PC-3 (cell line): Measurements from ENCODE around the gene CCDC92B. TPM values are rescaled to one million over a fixed set of nuclear protein-coding genes. Genes with fewer than 3 reads are reported as not detected.

Experiments used
- ATAC-seq: fragments of 200-7000 bp; cut with Tn5 transposase; 2 replicates; pipeline ENCODE4 v1.9.1; 2020; ENCODE audit warnings: mild to moderate bottlenecking, moderate library complexity
- BruUV-seq: library from RNA; stranded (reverse); fragments of 400-500 nt; replicated peaks from 2 replicates; lab custom pipeline; 2021; lab: Mats Ljungman, UMichigan
- CTCF ChIA-PET: fragments of 300-600 bp; sonication (Branson Sonifier 250); formaldehyde crosslinking; loops from one replicate; lab custom pipeline; 2022; ENCODE audit warnings: antibody characterized with exemption; lab: Charles Lee
- POLR2A ChIA-PET: fragments of 300-600 bp; sonication (Branson Sonifier 250); formaldehyde crosslinking; loops from one replicate; lab custom pipeline; 2022; ENCODE audit warnings: antibody characterized with exemption; ENCODE audit not compliant: unreplicated experiment; lab: Charles Lee
- DNase-seq: peaks from one replicate; pipeline ENCODE4 v3.0.0-alpha.2; 2015
- H2AFZ ChIP-seq: fragments of 300-600 bp; sonication (generic); 2 replicates; pipeline ENCODE4 v1.6.0; 2016; ENCODE audit warnings: antibody characterized with exemption, low read length
- H3F3A ChIP-seq: fragments of 300-600 bp; sonication (generic); one replicate; pipeline ENCODE4 v1.6.0; 2017; ENCODE audit warnings: antibody characterized with exemption, low read length, control low read depth, mild to moderate bottlenecking; ENCODE audit not compliant: unreplicated experiment
- H3K27ac ChIP-seq: fragments of 300-600 bp; sonication (generic); 2 replicates; pipeline ENCODE4 v1.5.1; 2016; ENCODE audit warnings: mild to moderate bottlenecking, low read length
- H3K27me3 ChIP-seq: fragments of 300-600 bp; sonication (generic); 2 replicates; pipeline ENCODE4 v1.6.1; 2016; ENCODE audit warnings: low read length, mixed read lengths
- H3K36me3 ChIP-seq: fragments of 300-600 bp; sonication (generic); 2 replicates; pipeline ENCODE4 v1.6.1; 2016; ENCODE audit warnings: low read depth, mixed run types, low read length, mixed read lengths
- H3K4me1 ChIP-seq: fragments of 300-600 bp; sonication (generic); 2 replicates; pipeline ENCODE4 v1.5.1; 2016; ENCODE audit warnings: low read length; ENCODE audit not compliant: insufficient read depth
- H3K4me2 ChIP-seq: fragments of 300-600 bp; sonication (generic); 2 replicates; pipeline ENCODE4 v1.6.0; 2016; ENCODE audit warnings: low read length
- H3K4me3 ChIP-seq: fragments of 300-600 bp; sonication (generic); 2 replicates; pipeline ENCODE4 v1.5.1; 2016; ENCODE audit warnings: mild to moderate bottlenecking, low read length, mixed read lengths
- H3K79me2 ChIP-seq: fragments of 300-600 bp; sonication (generic); 2 replicates; pipeline ENCODE4 v1.6.1; 2017; ENCODE audit warnings: low read length, mixed read lengths
- H3K9ac ChIP-seq: fragments of 300-600 bp; sonication (generic); 2 replicates; pipeline ENCODE4 v1.6.0; 2016; ENCODE audit warnings: mild to moderate bottlenecking, low read length
- H3K9me2 ChIP-seq: fragments of 300-600 bp; sonication (generic); replicated peaks from 2 replicates; pipeline ENCODE4 v1.6.1; 2016; ENCODE audit warnings: mixed run types, low read length, mixed read lengths
- H3K9me3 ChIP-seq: fragments of 300-600 bp; sonication (generic); 2 replicates; pipeline ENCODE4 v1.6.1; 2016; ENCODE audit warnings: low read length, mixed read lengths
- H4K20me1 ChIP-seq: fragments of 300-600 bp; sonication (generic); 2 replicates; pipeline ENCODE4 v1.6.1; 2016; ENCODE audit warnings: low read length, mixed read lengths
- CTCF ChIP-seq: fragments of 300-600 bp; sonication (generic); conservative IDR thresholded peaks from 2 replicates; pipeline ENCODE4 v1.5.1; 2017; ENCODE audit warnings: antibody characterized with exemption, low read depth, mild to moderate bottlenecking, low read length
- EZH2 ChIP-seq: fragments of 300-600 bp; sonication (generic); IDR thresholded peaks from one replicate; pipeline ENCODE4 v1.6.1; 2017; ENCODE audit warnings: antibody characterized with exemption, mild to moderate bottlenecking, low read length; ENCODE audit not compliant: unreplicated experiment
- EZH2phosphoT487 ChIP-seq: fragments of 300-600 bp; sonication (generic); IDR thresholded peaks from 2 replicates; pipeline ENCODE4 v1.6.1; 2018; ENCODE audit warnings: mild to moderate bottlenecking, antibody characterized with exemption, low read length, borderline replicate concordance
- intact Hi-C: fragments of 100-400 bp; cut with micrococcal nuclease; formaldehyde crosslinking; loops from 2 replicates; pipeline ENCODE4 v1.9.0; 2023
- total RNA-seq: library from RNA; depleted of rRNA; stranded (reverse); fragments of >200 nt; gene quantifications from 2 replicates; pipeline ENCODE4 v1.2.3, GENCODE V29; 2014

Gene CCDC92B
- total RNA-seq, 1 experiment from 2014 or later = not detected

DNA sequence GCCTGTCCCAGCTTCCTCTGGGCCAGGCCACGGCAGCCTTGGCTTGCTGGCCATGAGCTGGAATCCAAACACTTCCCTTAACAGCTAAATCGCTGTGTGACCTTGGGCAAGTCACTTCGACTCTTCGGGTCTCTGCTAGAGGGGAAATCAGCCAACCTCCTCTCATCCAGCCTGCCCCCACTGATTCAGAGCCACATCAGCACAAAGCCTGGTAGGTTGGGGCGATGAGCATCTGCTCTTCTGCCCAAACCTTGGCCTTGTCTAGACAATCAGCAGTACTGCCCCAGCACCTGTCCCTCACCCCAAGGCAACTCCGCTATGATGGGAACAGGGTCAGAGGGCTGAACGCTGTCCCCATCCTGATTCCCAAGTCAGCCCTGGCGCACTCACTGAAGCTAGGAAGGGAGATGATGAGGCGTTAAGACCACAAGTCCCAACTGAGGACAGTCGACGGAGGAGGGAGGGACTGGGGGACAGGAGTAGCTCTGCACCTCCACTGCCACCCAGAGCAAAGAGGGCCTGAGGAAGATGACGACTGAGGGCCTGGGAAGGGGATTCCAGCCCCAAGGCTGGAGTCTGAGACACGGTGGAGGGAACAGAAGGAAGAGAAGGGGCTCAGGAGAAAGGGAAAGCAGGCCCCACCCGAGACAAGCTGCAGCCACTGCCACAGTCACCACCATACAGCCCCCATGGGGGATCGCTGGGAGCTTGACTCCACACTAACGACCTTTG, 39.2 kb downstream of the CCDC92B start:
- POLR2A ChIA-PET = no interaction called here
- Histone ChIP-seq H3K4me1 (peaks cover 20% of the 10 kb centered on the region), H3K9me2 (no peaks in the 10 kb centered on the region), H3K27me3 (no peaks in the 10 kb centered on the region), H3K9me3 (no peaks in the 10 kb centered on the region), H3K9ac (peak overlapping the region; percentile 93), H3K4me3 (peak overlapping the region; percentile 97), H3K27ac (peak overlapping the region; percentile 56), H3K36me3 (no peaks in the 10 kb centered on the region), H3K4me2 (peak overlapping the region; percentile 96), H2AFZ (no peak overlapping the region), H4K20me1 (peaks cover 53% of the 10 kb centered on the region), H3K79me2 (peaks cover 68% of the 10 kb centered on the region), H3F3A (no peaks in the 10 kb centered on the region)
- CTCF ChIA-PET = no interaction called here
- TF ChIP-seq EZH2 (no peak), CTCF (no peak), EZH2phosphoT487 (no peak)
- TSS peak; percentile 70 for BruUV-seq
- intact Hi-C loops = no loop called here
- peak; percentile 4 for DNase-seq
- ATAC-seq = no peak

DNA sequence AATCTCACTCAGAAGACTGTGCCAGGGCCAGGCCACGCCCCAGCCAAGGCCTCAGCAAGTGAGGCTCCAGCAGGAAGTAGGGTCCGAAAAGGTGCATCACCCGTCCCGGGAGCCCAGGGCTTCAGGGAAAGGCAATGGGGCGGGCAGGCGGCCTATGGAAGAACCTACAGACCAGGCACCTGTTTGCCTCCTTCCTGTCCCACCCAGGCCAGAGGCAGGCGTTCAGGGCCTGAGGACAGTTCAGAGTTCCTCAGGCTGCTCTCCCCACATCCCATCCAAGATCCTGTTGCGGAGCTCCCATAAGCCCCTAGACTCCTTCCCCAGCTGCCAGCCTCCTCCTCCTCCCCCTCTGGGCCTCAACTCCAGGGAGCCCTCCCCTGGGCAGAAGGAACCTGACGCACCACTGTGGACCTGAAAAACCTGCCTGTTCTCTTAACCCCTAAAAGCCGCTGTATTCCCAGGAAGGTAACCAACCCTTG, 40.2 kb downstream of the CCDC92B start:
- ChIA-PET CTCF (no interaction called here), POLR2A (no interaction called here)
- Histone ChIP-seq H3K4me2 (peak overlapping the region; percentile 96), H3K9ac (peak overlapping the region; percentile 93; the same call in 1 of the 2 replicates), H3F3A (no peaks in the 10 kb centered on the region), H4K20me1 (peaks cover 59% of the 10 kb centered on the region), H3K79me2 (peaks cover 78% of the 10 kb centered on the region), H3K9me3 (no peaks in the 10 kb centered on the region), H3K4me1 (peaks cover 20% of the 10 kb centered on the region), H3K27ac (no peak overlapping the region), H3K9me2 (no peaks in the 10 kb centered on the region), H2AFZ (no peak overlapping the region), H3K4me3 (peak overlapping the region; percentile 97), H3K27me3 (no peaks in the 10 kb centered on the region), H3K36me3 (no peaks in the 10 kb centered on the region)
- TF ChIP-seq CTCF (no peak), EZH2phosphoT487 (no peak), EZH2 (no peak)
- no TSS peak for BruUV-seq
- DNase-seq (peak; percentile 57), ATAC-seq (peak; percentile 43)
- intact Hi-C loops = no loop called here
